Cardiac muscle cell (in vitro differentiated cells and primary cell): ENCODE measurements around the gene RBM23. TPM values are rescaled to one million over a fixed set of nuclear protein-coding genes. Genes with fewer than 3 reads are reported as not detected.
A peak's percentile ranks its signal among the peaks of the same experiment; 100 is the strongest.

ENCODE experiments used
- DNase-seq, 2 donors: peaks; one replicate each; pipeline versions ENCODE4 v3.0.0 to v3.0.0-alpha.2; 2010 to 2017; ENCODE audit warnings: low read depth in 1 of 2, low spot score in 1 of 2
- H3K27ac ChIP-seq: fragments of 200-600 bp; sonication (generic); 2 replicates; pipeline ENCODE4 v1.5.1; 2016
- H3K27me3 ChIP-seq: fragments of 200-600 bp; sonication (generic); 2 replicates; pipeline ENCODE4 v1.6.0; 2016; ENCODE audit warnings: control low read depth
- H3K36me3 ChIP-seq: fragments of 200-600 bp; sonication (generic); 2 replicates; pipeline ENCODE4 v1.5.1; 2016; ENCODE audit warnings: control low read depth
- H3K4me1 ChIP-seq: fragments of 200-600 bp; sonication (generic); 2 replicates; pipeline ENCODE4 v1.8.1; 2017; ENCODE audit warnings: low read depth, mild to moderate bottlenecking, mixed run types
- H3K4me3 ChIP-seq: fragments of 200-600 bp; sonication (generic); 2 replicates; pipeline ENCODE4 v1.5.1; 2016; ENCODE audit warnings: mild to moderate bottlenecking
- H3K9me3 ChIP-seq: fragments of 200-600 bp; sonication (generic); 2 replicates; pipeline ENCODE4 v1.5.1; 2017; ENCODE audit warnings: low read depth, mild to moderate bottlenecking, control low read depth
- CTCF ChIP-seq: IDR thresholded peaks from 2 replicates; pipeline ENCODE4 v1.5.1; 2012; ENCODE audit warnings: low read depth, mild to moderate bottlenecking, low read length
- polyA plus RNA-seq: library from polyadenylated mRNA; unstranded; fragments of >200 nt; fragmentation: Nextera tagmentation; extraction: Ambion mirVana; gene quantifications from 2 replicates; pipeline ENCODE4 v1.2.1, GENCODE V29; 2016
- total RNA-seq: library from RNA; depleted of rRNA; stranded (reverse); fragments of >200 nt; gene quantifications from 2 replicates; pipeline ENCODE4 v1.2.3, GENCODE V29; 2016

Gene RBM23
- total and polyA plus RNA-seq, 2 experiments from 2014 or later: 93.4 to 107 TPM

- DNase-seq: no peak
- peak overlapping the region; percentile 70 for H3K27ac ChIP-seq
- peaks cover 7% of the 10 kb centered on the region for H3K36me3 ChIP-seq
- H3K4me1 ChIP-seq: peaks cover 7% of the 10 kb centered on the region
- no peak for TF ChIP-seq CTCF
- no peaks in the 10 kb centered on the region for H3K9me3 ChIP-seq
- H3K4me3 ChIP-seq: peak overlapping the region; percentile 53
- no peaks in the 10 kb centered on the region for H3K27me3 ChIP-seq
These were observed 11.0 kb upstream of the RBM23 start for GRCh38 chr14:22929961-22930364.

- Histone ChIP-seq H3K4me1 (peaks cover 7% of the 10 kb centered on the region), H3K27ac (peak within 1 kb of the TSS; percentile 86), H3K36me3 (peaks cover 13% of the 10 kb centered on the region), H3K27me3 (no peaks in the 10 kb centered on the region), H3K4me3 (peak within 1 kb of the TSS; percentile 79), H3K9me3 (no peaks in the 10 kb centered on the region)
- DNase-seq: peak; percentile 99 to 100
- TF ChIP-seq CTCF: no peak
These were observed 10.4 kb upstream of the RBM23 start, which contains the start of gene PRMT5 for GRCh38 chr14:22929104-22929960. PRMT5 (minus strand) TSS chr14:22929376; CDS start chr14:22929361, 15 bp downstream.

- Histone ChIP-seq H3K9me3 (no peaks in the 10 kb centered on the region), H3K27ac (peak overlapping the region; percentile 86), H3K36me3 (peaks cover 22% of the 10 kb centered on the region), H3K4me3 (peak overlapping the region; percentile 79), H3K4me1 (peaks cover 7% of the 10 kb centered on the region), H3K27me3 (no peaks in the 10 kb centered on the region)
- no peak for TF ChIP-seq CTCF
- DNase-seq: no peak
These were observed 9.5 kb upstream of the RBM23 start for GRCh38 chr14:22928237-22929103.

- Histone ChIP-seq H3K4me3 (no peak overlapping the region), H3K27ac (no peak overlapping the region), H3K4me1 (peaks cover 7% of the 10 kb centered on the region), H3K36me3 (peaks cover 29% of the 10 kb centered on the region), H3K27me3 (no peaks in the 10 kb centered on the region), H3K9me3 (no peaks in the 10 kb centered on the region)
- no peak for TF ChIP-seq CTCF
- no peak for DNase-seq
These were observed 7.4 kb upstream of the RBM23 start for GRCh38 chr14:22926316-22926715.

GRCh38 chr14:22925513-22925912, 6.6 kb upstream of the RBM23 start:
- H3K27me3 ChIP-seq: no peaks in the 10 kb centered on the region
- H3K36me3 ChIP-seq: peaks cover 37% of the 10 kb centered on the region
- no peak overlapping the region for H3K27ac ChIP-seq
- no peaks in the 10 kb centered on the region for H3K9me3 ChIP-seq
- no peak overlapping the region for H3K4me3 ChIP-seq
- H3K4me1 ChIP-seq: peaks cover 7% of the 10 kb centered on the region
- no peak for TF ChIP-seq CTCF
- no peak for DNase-seq
